K562 (cell line): ENCODE results near the gene ABLIM2. TPM values are rescaled to one million over a fixed set of nuclear protein-coding genes. Genes with fewer than 3 reads are reported as not detected.

Source experiments
- ATAC-seq: fragments of 200-7000 bp; cut with Tn5 transposase; 3 replicates; pipeline ENCODE4 v1.9.1; 2020; ENCODE audit warnings: moderate library complexity
- BruUV-seq: library from RNA; stranded (reverse); fragments of 400-500 nt; replicated peaks from 2 replicates; lab custom pipeline; 2021; lab: Mats Ljungman, UMichigan
- CTCF ChIA-PET: fragments of 300-600 bp; formaldehyde crosslinking; extraction: SDS; loops from one replicate; lab custom pipeline; 2021; ENCODE audit warnings: low intra/inter-chr PET ratio; lab: Yijun Ruan, JAX
- POLR2A ChIA-PET: fragments of 300-600, 350-650 bp; sonication (Branson Sonifier 250); formaldehyde crosslinking; extraction: SDS; loops from one replicate; lab custom pipeline; 2021; ENCODE audit warnings: antibody characterized with exemption, inconsistent platforms; lab: Yijun Ruan, JAX
- DNase-seq, 4 experiments: peaks; one replicate each; pipeline versions ENCODE4 v3.0.0 to v3.0.0-alpha.2; 2011 to 2018; ENCODE audit warnings: low spot score in 3 of 4, mixed read lengths in 3 of 4; ENCODE audit errors: extremely low read depth in 1 of 4
- FAIRE-seq: peaks from 2 replicates; lab custom pipeline; 2011; peaks lifted over from hg19 to GRCh38; lab: Jason Lieb, UNC
- H2AFZ ChIP-seq: 2 replicates; pipeline ENCODE4 v1.6.0; 2011; ENCODE audit warnings: low read depth, low read length, control low read depth, inconsistent platforms
- H3K27ac ChIP-seq: fragments of 200-600 bp; 3 replicates; pipeline ENCODE4 v1.8.0; 2011; ENCODE audit warnings: low read depth, mild to moderate bottlenecking, control low read depth, inconsistent platforms, low read length, moderate library complexity, mixed read lengths; ENCODE audit errors: extremely low read depth
- H3K27me3 ChIP-seq, 2 experiments: fragments of 300-600 bp in 1 of 2; 2 replicates in 1 of 2; 3 replicates in 1 of 2; pipeline versions ENCODE4 v1.6.0 to v1.8.0; 2011; ENCODE audit warnings: inconsistent platforms in 2 of 2, low read length in 2 of 2, mild to moderate bottlenecking in 1 of 2, mixed read lengths in 1 of 2, moderate library complexity in 1 of 2; ENCODE audit not compliant: control insufficient read depth in 2 of 2, insufficient read depth in 2 of 2
- H3K36me3 ChIP-seq: fragments of 300-600 bp; 3 replicates; pipeline ENCODE4 v1.8.0; 2011; ENCODE audit warnings: mild to moderate bottlenecking, low read length, inconsistent platforms; ENCODE audit not compliant: control insufficient read depth, insufficient read depth
- H3K4me1 ChIP-seq, 2 experiments: fragments of 200-600 bp in 1 of 2; replicated peaks in 1 of 2; 2 replicates in 1 of 2; 3 replicates in 1 of 2; pipeline versions ENCODE4 v1.5.1 to v1.8.0; 2011; ENCODE audit warnings: inconsistent platforms in 2 of 2, low read length in 2 of 2, mild to moderate bottlenecking in 1 of 2, mixed read lengths in 1 of 2, moderate library complexity in 1 of 2; ENCODE audit not compliant: control insufficient read depth in 2 of 2, insufficient read depth in 2 of 2
- H3K4me2 ChIP-seq: 2 replicates; pipeline ENCODE4 v1.6.1; 2011; ENCODE audit warnings: low read length, control low read depth, inconsistent platforms, mixed read lengths; ENCODE audit not compliant: insufficient read depth
- H3K4me3 ChIP-seq: fragments of 200-600 bp; sonication (generic), shearing (Covaris generic); 2 replicates; pipeline ENCODE4 v1.5.1; 2016; ENCODE audit warnings: control low read depth, inconsistent platforms
- H3K79me2 ChIP-seq: fragments of 200-600 bp; 3 replicates; pipeline ENCODE4 v1.8.0; 2011; ENCODE audit warnings: low read length, inconsistent platforms; ENCODE audit not compliant: control insufficient read depth, insufficient read depth
- H3K9ac ChIP-seq, 2 experiments: 2 replicates each; pipeline versions ENCODE4 v1.6.0 to v1.6.1; 2011; ENCODE audit warnings: low read depth in 2 of 2, low read length in 2 of 2, control low read depth in 1 of 2, inconsistent platforms in 1 of 2, mild to moderate bottlenecking in 1 of 2, mixed read lengths in 1 of 2; ENCODE audit not compliant: insufficient read depth in 1 of 2
- H3K9me1 ChIP-seq: one replicate; pipeline ENCODE4 v1.6.0; 2011; ENCODE audit warnings: inconsistent platforms, mild to moderate bottlenecking, low read length, moderate library complexity; ENCODE audit not compliant: control insufficient read depth, insufficient read depth
- H3K9me3 ChIP-seq: replicated peaks from 2 replicates; pipeline ENCODE4 v1.5.1; 2011; ENCODE audit warnings: low read depth, low read length, inconsistent platforms; ENCODE audit not compliant: control insufficient read depth, insufficient read depth
- H4K20me1 ChIP-seq: replicated peaks from 2 replicates; pipeline ENCODE4 v1.6.1; 2011; ENCODE audit warnings: low read length, inconsistent platforms, mixed read lengths; ENCODE audit not compliant: control insufficient read depth, insufficient read depth
- CHAMP1 ChIP-seq: fragments of 450-650 bp; IDR thresholded peaks from 2 replicates; pipeline ENCODE4 v1.6.1; 2016; ENCODE audit warnings: mild to moderate bottlenecking
- COPS2 ChIP-seq: fragments of 450-650 bp; conservative IDR thresholded peaks from 2 replicates; pipeline ENCODE4 v1.6.1; 2016; ENCODE audit warnings: mild to moderate bottlenecking, moderate library complexity
- E2F3 ChIP-seq: fragments of 250-450 bp; sonication (Bioruptor Pico); IDR thresholded peaks from 2 replicates; pipeline ENCODE4 v1.4.0; 2020; ENCODE audit warnings: mild to moderate bottlenecking
- E2F6 ChIP-seq, 2 experiments: IDR thresholded peaks; 2 replicates each; pipeline ENCODE4 v1.6.1; 2011; ENCODE audit warnings: borderline replicate concordance in 1 of 2, control low read depth in 1 of 2, low read depth in 1 of 2, low read length in 1 of 2, mild to moderate bottlenecking in 1 of 2, mixed read lengths in 1 of 2, moderate library complexity in 1 of 2; ENCODE audit not compliant: insufficient read depth in 1 of 2, insufficient read length in 1 of 2, poor library complexity in 1 of 2, severe bottlenecking in 1 of 2; ENCODE audit errors: extremely low read depth in 1 of 2
- IFI16 ChIP-seq: fragments of 250-450 bp; sonication (Bioruptor Pico); IDR thresholded peaks from 2 replicates; pipeline ENCODE4 v2.1.2; 2022; ENCODE audit warnings: mild to moderate bottlenecking, inconsistent platforms
- PURB ChIP-seq: sonication (generic); formaldehyde crosslinking; IDR thresholded peaks from 2 replicates; pipeline ENCODE4 v1.9.0; 2021; ENCODE audit warnings: low read depth, mild to moderate bottlenecking, missing genetic modification reagents
- SUPT5H ChIP-seq: fragments of 450-650 bp; IDR thresholded peaks from 2 replicates; pipeline ENCODE4 v1.6.1; 2016
- THRA ChIP-seq: fragments of 450-650 bp; IDR thresholded peaks from 2 replicates; pipeline ENCODE4 v1.6.1; 2017; ENCODE audit warnings: mild to moderate bottlenecking, moderate library complexity
- WGBS: fragments of 100-300 bp; shearing (Covaris generic); methylation state at CpG from one replicate; pipeline ENCODE4 v1.1.6; 2016; ENCODE audit warnings: low coverage, mixed read lengths; ENCODE audit not compliant: insufficient coverage; ENCODE audit errors: missing lambda C conversion rate; 5-methylcytosine and 5-hydroxymethylcytosine counted together
- in situ Hi-C: fragments of 300-500 bp; cut with MboI; formaldehyde crosslinking; loops from 4 replicates; pipeline ENCODE4 v1.15.0; 2018; ENCODE audit warnings: inconsistent platforms, mixed read lengths
- intact Hi-C: fragments of 100-400 bp; cut with micrococcal nuclease; formaldehyde crosslinking; loops from 2 replicates; pipeline ENCODE4 v1.14.2; 2022
- polyA plus RNA-seq, 8 experiments: library from polyadenylated mRNA; depleted of rRNA in 4 of 8; stranded (reverse) in 5 of 8; unstranded in 3 of 8; fragments of >200 nt; fragmentation: Nextera tagmentation in 2 of 8; fragmentation: Illumina TruSeq in 1 of 8; extraction: Ambion mirVana in 2 of 8; extraction: Trizol in 1 of 8; gene quantifications; 2 replicates each; pipeline versions ENCODE4 v1.2.1 to v1.2.3, GENCODE V29; 2011 to 2014; ENCODE audit warnings: inconsistent platforms in 1 of 8, missing spikeins in 1 of 8
- total RNA-seq, 7 experiments: library from RNA; depleted of rRNA in 6 of 7; stranded (reverse); fragments of >200 nt in 6 of 7; fragmentation: Illumina TruSeq in 2 of 7; extraction: Trizol in 2 of 7; gene quantifications; 2 replicates each; pipeline versions ENCODE4 v1.2.1 to v1.2.3, GENCODE V29; 2011 to 2021; ENCODE audit warnings: low replicate concordance in 1 of 7
- TF ChIP-seq, protein P1 (sequence below): fragments of 250-450 bp; sonication (Bioruptor Pico); IDR thresholded peaks from 2 replicates; pipeline ENCODE4 v1.5.0; 2020; ENCODE audit warnings: mild to moderate bottlenecking, borderline replicate concordance
- TF ChIP-seq, protein P2 (sequence below): sonication (generic); formaldehyde crosslinking; IDR thresholded peaks from 2 replicates; pipeline ENCODE4 v1.8.0; 2022; ENCODE audit warnings: missing genetic modification reagents, mild to moderate bottlenecking, borderline replicate concordance

ABLIM2 gene
- total and polyA plus RNA-seq, 9 of the 15 experiments (the other 6 are each of a cell fraction or from before 2014, with no cell fraction given) = not detected

DNA sequence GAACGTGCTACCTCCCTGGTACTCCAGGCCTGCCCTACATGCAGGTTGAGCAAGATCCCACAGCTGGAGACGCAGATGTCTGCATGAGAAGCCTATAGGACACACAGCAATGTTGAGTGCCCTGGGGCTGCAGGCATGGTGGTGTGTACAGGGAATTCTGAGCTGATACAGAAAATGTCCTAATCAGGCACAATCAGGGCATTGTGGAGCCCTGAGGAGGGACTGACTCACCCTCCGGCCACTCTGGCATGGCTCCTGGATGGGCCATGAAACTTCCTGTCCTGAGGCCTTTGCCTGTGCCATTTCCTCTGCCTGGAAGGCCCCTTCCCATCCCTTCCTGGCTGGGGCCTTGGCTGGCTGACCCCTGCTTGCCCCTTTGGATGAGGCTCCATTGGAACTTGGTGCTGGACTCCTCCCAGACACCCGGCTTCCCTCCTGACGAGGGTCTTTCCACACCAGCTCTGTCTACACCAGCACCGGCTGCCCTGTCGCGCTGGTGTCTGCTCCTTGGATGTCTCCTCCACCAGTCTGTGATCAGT lies 202.3 kb downstream of the ABLIM2 start:
- intact Hi-C loops = no loop called here
- DNase-seq (no peak), ATAC-seq (no peak), FAIRE-seq (no peak)
- no peaks in the 10 kb centered on the region for H3K9me1 ChIP-seq
- H3K4me3 ChIP-seq = no peak overlapping the region
- no peak overlapping the region for H3K4me2 ChIP-seq
- H4K20me1 ChIP-seq = 0 out of 2 replicates have a peak, but pooled peaks cover 6% of the 10 kb centered on the region
- H3K9ac ChIP-seq = no peak overlapping the region
- WGBS = 2% methylated on average over 8 of the region's 8 CpGs
- H3K27ac ChIP-seq = no peak overlapping the region
- H3K36me3 ChIP-seq = no peaks in the 10 kb centered on the region
- in situ Hi-C loops = no loop called here
- H3K9me3 ChIP-seq = no peaks in the 10 kb centered on the region
- ChIA-PET CTCF (no interaction called here), POLR2A (interaction anchor here (0.6 to 1.0 kb wide), 2 partner anchors 10 to 20 kb away, joined by 3 to 4 read pairs; no protein-coding TSS in a partner anchor)
- no TSS peak for BruUV-seq
- H2AFZ ChIP-seq = no peak overlapping the region
- no peaks in the 10 kb centered on the region for H3K79me2 ChIP-seq
- H3K4me1 ChIP-seq = no peaks in the 10 kb centered on the region
- H3K27me3 ChIP-seq = peaks cover 8 to 37% of the 10 kb centered on the region in 2 experiments; a peak in 4 of 5 replicates
- TF ChIP-seq, protein P1, sequence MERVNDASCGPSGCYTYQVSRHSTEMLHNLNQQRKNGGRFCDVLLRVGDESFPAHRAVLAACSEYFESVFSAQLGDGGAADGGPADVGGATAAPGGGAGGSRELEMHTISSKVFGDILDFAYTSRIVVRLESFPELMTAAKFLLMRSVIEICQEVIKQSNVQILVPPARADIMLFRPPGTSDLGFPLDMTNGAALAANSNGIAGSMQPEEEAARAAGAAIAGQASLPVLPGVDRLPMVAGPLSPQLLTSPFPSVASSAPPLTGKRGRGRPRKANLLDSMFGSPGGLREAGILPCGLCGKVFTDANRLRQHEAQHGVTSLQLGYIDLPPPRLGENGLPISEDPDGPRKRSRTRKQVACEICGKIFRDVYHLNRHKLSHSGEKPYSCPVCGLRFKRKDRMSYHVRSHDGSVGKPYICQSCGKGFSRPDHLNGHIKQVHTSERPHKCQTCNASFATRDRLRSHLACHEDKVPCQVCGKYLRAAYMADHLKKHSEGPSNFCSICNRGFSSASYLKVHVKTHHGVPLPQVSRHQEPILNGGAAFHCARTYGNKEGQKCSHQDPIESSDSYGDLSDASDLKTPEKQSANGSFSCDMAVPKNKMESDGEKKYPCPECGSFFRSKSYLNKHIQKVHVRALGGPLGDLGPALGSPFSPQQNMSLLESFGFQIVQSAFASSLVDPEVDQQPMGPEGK = no peak
- TF ChIP-seq E2F6 (IDR thresholded peaks at IDR 0.05; ENCODE audit: borderline replicate concordance in 1 of 2, extremely low read depth in 1 of 2, insufficient read depth in 1 of 2, insufficient read length in 1 of 2, low read depth in 1 of 2, low read length in 1 of 2, poor library complexity in 1 of 2, severe bottlenecking in 1 of 2) (no peak), COPS2 (no peak), E2F3 (CRISPR knock-in tag) (no peak), IFI16 (CRISPR knock-in tag) (no peak), SUPT5H (no peak), CHAMP1 (no peak), THRA (no peak), PURB (CRISPR knock-in tag) (no peak)
- TF ChIP-seq, protein P2, sequence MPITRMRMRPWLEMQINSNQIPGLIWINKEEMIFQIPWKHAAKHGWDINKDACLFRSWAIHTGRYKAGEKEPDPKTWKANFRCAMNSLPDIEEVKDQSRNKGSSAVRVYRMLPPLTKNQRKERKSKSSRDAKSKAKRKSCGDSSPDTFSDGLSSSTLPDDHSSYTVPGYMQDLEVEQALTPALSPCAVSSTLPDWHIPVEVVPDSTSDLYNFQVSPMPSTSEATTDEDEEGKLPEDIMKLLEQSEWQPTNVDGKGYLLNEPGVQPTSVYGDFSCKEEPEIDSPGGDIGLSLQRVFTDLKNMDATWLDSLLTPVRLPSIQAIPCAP (CRISPR knock-in tag) = no peak
